GM12892 (cell line): ENCODE data around the gene SAP30BP.

Source experiments
- DNase-seq: peaks from one replicate; pipeline ENCODE4 v3.0.0; 2011; ENCODE audit not compliant: insufficient read length
- FAIRE-seq: peaks from 2 replicates; lab custom pipeline; 2011; peaks lifted over from hg19 to GRCh38; lab: Jason Lieb, UNC
- POLR2A ChIP-seq: IDR thresholded peaks from 2 replicates; pipeline ENCODE4 v1.6.1; 2011; ENCODE audit warnings: low read depth, low read length, control low read depth
- POLR2AphosphoS5 ChIP-seq: IDR thresholded peaks from 2 replicates; pipeline ENCODE4 v1.6.1; 2011; ENCODE audit warnings: low read depth, low read length, control low read depth
- TAF1 ChIP-seq: IDR thresholded peaks from 2 replicates; pipeline ENCODE4 v1.6.1; 2011; ENCODE audit warnings: low read depth, mild to moderate bottlenecking, control low read depth, low read length, borderline replicate concordance

SAP30BP gene

DNA sequence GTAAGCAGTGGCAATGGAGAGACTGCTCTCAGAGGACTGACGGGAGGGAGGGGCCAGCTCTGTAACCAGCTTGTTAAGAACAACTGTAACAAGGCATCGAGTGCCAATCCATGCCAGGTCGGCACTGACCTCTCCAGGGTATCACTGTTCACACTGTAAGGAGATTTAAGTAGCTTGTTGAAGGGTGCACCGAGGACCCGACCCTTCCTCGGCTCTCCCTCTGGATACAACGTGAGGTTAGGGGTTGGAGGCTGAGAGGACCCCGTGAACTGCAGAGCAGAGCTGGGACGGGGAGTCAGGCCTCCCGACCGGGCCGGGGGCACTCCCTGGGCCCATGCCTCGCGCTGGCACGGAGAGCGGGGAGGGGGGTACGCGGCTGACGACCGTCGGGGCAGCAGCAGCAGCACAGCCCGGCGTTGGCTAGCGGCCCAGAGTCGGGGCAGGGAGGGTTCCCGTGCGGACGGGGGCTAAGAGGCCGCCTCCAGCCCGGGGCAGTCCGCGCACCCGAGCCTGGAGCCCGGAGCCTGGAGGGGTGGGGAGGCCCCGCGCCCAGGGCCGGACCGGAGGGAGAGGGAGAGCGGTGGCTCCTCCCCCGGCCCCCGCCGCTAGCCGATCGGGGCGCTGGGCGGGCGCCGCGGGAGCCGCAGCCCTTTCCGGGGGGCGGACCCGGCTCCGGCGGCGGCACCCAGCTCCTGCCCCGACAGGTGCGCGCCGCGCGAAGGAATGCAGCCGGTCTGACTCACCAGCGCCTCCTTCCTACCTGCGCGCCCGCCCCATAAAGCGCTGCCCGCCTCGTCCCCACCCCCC is 53.7 kb downstream of the SAP30BP start, which contains the start of gene ITGB4:
Gene ITGB4, plus strand, starts transcription at position 804 of the 807 bp plus-strand sequence. CDS start 3,245 bp downstream, outside the sequence.
- peak; percentile 74 for DNase-seq
- FAIRE-seq, result no peak
- TF ChIP-seq TAF1 (no peak), POLR2A (no peak), POLR2AphosphoS5 (no peak)

DNA sequence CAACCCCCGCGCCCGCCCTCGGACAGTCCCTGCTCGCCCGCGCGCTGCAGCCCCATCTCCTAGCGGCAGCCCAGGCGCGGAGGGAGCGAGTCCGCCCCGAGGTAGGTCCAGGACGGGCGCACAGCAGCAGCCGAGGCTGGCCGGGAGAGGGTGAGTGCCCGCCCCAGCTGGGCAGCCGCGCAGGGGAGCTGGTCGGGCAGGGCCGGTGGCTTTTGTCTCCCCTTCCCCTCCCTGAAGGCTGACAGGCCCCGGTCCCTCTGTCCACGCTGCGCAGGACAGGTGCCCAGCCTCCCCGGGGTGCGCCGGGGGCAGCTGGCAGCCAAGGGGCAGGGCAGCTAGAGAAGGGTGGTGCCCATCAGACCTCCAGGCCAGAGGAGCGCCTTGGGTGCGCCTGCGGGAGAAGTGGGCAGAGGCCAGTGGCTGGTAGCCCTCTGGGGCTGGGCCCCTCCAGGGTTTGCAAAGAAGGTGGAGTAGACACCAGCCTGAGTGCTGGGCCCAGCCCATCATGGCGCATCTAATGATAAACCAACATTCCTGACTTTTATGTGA is 54.4 kb downstream of the SAP30BP start:
- FAIRE-seq (no peak), DNase-seq (no peak)
- TF ChIP-seq TAF1 (no peak), POLR2AphosphoS5 (no peak), POLR2A (no peak)

DNA sequence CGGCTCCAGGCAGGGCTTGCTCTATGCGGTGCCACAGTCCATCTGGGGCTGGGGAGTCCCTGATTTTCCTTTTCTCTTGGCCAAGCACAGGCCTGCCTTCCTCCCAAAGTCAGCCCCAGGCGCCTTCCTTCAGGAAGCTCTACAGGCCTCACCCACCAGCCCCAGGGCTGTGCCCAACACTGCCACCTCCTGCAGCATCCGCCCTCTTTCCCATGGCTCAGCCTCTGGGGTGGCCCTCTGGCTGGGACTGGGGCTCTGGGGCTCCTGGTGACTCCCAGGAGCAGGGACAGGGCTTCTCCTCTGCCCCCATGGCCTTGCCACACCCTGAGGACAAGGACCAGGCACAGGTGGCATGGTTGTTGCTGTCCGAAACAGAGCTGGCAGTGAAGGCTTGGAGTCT is 54.9 kb downstream of the SAP30BP start:
- no peak for DNase-seq
- no peak for FAIRE-seq
- TF ChIP-seq TAF1 (no peak), POLR2AphosphoS5 (no peak), POLR2A (no peak)

DNA sequence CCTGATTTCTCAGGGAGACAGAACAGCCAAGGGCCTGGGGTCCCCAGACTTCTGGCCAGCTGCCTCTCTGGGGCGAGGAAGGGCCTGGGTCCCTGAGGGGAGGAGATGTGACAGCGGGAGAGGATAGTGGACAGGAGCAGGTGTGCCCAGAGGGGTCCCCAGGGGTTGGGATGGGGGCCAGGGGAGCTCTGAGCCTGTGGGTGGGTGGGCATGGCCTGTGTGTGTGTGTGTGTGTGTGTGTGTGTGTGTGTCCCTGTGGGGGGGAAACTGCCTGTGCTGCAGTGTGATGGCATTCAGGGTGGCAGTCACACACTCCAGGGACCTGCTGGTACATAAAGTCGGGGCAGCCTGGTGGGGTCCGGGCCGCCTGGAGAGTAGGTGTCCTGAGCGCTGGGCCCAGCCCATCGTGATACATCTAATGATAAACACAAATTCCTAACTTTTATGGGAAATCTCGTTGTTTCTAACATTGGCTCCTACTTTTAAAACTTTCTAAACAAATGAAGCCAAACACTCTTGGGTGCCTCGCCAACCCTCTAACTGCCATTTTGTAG is 55.5 kb downstream of the SAP30BP start:
- DNase-seq (no peak), FAIRE-seq (no peak)
- TF ChIP-seq TAF1 (no peak), POLR2A (no peak), POLR2AphosphoS5 (no peak)

DNA sequence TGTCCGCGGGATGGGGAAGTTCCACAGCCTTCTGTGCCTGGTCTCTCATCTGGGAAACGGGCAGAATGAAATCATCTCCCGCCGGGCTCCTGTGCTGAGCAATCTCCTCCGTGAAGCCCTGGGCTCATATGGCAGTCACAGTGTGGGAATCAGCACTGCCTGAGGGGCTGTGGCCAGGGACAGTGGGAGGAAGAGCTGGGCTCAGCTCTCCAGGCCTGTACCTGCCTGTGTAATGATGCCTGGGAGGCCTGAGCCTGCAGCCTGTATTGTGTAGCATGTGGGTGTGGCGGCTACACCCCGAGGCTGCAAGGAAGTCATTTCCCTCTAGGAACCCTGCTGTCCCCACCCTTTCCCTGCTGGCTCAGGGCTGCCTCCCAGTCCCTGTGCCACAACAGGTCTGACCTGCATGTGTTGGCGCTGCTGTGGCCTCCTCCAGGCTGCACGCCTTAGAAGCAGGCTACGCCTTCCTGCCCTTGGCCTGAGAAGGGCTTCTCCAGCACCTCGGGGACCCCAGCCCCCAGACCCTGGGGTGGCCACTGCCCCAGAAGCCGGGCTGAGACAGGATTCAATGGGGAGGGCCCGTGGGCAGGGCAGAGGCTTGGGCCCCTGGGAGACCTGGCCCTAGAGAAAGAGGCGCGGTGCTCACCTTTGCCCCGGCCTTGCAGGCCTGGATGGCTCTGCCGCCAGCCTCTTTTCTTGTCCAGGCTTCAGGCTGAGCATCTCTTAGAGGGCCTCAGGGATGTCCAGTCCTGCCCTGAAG is 56.2 kb downstream of the SAP30BP start:
- DNase-seq, result no peak
- no peak for FAIRE-seq
- TF ChIP-seq POLR2A (no peak), TAF1 (no peak), POLR2AphosphoS5 (no peak)

DNA sequence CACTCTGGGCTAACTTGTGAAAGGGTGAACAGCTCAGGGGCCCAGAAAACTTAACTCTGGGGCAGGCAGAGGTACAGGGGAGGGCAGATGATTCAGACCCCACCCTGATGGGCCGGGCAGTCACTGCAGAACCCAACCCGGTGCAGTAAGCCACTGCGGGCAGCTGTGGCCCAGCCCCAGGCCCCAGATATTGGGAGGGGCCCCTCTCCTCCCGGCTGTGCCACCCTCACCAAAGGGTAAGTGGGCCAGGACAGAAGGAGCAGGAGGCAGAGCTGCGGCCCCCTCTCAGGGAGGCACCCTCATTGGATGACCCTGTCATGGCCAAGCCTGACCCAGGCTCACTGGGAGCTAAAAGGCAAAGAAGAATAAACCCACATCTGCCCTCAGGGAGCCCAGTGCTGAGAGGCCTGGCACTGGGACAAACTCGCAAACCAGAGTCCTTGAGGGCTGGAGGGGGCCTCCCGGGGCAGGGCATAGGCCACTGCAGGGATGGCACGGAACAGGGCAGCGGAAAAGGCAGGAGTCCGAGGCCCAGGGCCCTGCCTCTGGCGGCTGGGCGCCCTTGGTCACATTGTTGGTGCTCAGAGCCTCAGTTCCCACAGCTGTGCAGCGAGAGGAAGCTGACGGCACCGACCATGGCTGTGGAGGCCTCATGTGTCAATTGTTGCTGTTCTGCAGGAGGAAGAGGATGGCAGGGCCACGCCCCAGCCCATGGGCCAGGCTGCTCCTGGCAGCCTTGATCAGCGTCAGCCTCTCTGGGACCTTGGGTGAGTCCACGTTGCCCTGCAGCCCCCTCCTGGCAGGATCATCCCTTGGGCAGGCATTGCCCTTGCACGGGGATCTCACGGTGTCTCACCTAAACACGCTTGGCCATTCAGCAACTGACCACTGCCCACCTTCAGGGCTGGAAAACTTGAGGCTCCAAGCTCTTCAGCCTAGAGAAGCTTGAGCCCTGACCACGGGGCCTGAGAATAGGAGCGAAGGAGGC is 57.2 kb downstream of the SAP30BP start:
- FAIRE-seq (no peak), DNase-seq (no peak)
- no peak for TF ChIP-seq POLR2A
- no peak for TF ChIP-seq POLR2AphosphoS5
- TF ChIP-seq TAF1, result no peak

DNA sequence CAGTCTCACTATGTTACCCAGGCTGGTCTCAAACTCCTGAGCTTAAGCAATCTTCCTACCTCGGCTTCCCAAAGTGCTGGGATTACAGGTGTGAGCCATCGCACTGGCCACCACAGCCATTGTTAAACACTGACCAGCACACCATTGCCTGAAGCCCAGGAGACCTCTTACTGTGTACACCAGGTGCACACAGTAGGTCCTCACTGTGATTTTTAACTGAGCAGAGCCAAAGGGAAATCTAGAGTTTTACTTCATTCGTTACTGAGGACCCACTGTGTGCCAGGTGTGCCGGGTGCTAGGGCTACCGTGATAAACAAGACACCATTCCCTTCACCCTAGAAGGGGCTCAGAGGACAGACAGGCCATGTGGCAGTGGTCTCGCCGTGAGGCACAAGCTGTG is 58.4 kb downstream of the SAP30BP start:
- DNase-seq (no peak), FAIRE-seq (no peak)
- TF ChIP-seq POLR2A (no peak), TAF1 (no peak), POLR2AphosphoS5 (no peak)

DNA sequence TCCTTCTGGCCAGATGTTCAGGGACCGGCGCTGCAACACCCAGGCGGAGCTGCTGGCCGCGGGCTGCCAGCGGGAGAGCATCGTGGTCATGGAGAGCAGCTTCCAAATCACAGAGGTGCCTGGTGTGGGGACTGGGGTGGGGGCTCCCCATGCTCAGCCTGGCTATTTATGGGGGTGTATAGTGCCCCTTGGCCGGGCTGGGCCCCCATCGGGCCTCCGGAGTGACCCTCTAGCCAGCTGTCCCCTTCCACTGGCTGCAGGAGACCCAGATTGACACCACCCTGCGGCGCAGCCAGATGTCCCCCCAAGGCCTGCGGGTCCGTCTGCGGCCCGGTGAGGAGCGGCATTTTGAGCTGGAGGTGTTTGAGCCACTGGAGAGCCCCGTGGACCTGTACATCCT is 60.3 kb downstream of the SAP30BP start:
- no peak for TF ChIP-seq POLR2A
- no peak for TF ChIP-seq TAF1
- TF ChIP-seq POLR2AphosphoS5, result no peak
- DNase-seq (no peak), FAIRE-seq (no peak)

DNA sequence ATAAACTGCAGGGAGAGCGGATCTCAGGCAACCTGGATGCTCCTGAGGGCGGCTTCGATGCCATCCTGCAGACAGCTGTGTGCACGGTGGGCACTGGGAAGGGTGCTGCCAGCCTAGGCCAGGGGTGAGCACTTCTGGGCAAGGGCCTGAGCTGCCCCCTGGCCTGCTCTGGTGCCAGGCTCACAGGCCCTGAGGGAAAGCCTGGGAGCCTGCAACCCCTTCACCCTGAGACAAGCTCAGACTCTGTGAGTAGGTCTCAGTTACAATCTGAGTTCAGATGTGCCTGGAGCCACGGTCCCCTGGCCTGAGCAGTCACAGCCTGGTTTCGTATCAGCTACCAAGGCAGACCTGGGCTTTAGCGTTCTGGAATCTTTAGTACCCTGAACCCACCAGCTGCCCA is 62.2 kb downstream of the SAP30BP start:
- FAIRE-seq (no peak), DNase-seq (no peak)
- no peak for TF ChIP-seq POLR2AphosphoS5
- no peak for TF ChIP-seq POLR2A
- no peak for TF ChIP-seq TAF1

DNA sequence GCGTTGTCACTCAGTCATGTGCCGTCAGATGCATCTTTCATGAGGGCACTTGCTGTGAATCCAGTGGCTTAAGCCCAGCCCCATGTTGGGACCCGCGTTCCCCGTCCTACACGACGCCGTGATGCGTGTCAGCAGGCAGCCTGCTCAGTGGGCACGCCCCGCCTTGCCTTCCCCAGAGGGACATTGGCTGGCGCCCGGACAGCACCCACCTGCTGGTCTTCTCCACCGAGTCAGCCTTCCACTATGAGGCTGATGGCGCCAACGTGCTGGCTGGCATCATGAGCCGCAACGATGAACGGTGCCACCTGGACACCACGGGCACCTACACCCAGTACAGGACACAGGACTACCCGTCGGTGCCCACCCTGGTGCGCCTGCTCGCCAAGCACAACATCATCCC is 62.9 kb downstream of the SAP30BP start:
- DNase-seq, result no peak
- no peak for FAIRE-seq
- no peak for TF ChIP-seq POLR2A
- TF ChIP-seq POLR2AphosphoS5, result no peak
- no peak for TF ChIP-seq TAF1
